Measurements from ENCODE around the gene KIF2C. TPM values are rescaled to one million over a fixed set of nuclear protein-coding genes. Genes with fewer than 3 reads are reported as not detected.

KIF2C gene
- total and polyA plus RNA-seq, 9 of the 15 experiments (the other 6 are each of a cell fraction or from before 2014, with no cell fraction given): 84.9 to 226 (median 169) TPM

- peak in 1 of 2 experiments; percentile 63; a peak in 2 of 4 replicates for TF ChIP-seq ZNF639 (CRISPR knock-in tag; conservative IDR thresholded peaks at IDR 0.05 in 1 of 2, IDR thresholded peaks at IDR 0.05 in 1 of 2)
- no peak for TF ChIP-seq CBX2 (IDR thresholded peaks at IDR 0.05; ENCODE audit: insufficient read depth, low read length, poor library complexity, severe bottlenecking)
- peak; percentile 100 for TF ChIP-seq ERF (CRISPR knock-in tag; IDR thresholded peaks at IDR 0.05)
- TF ChIP-seq ZNF695 (CRISPR knock-in tag; IDR thresholded peaks at IDR 0.05): peak; percentile 99
- TF ChIP-seq TCF15 (CRISPR knock-in tag; IDR thresholded peaks at IDR 0.05): no peak
- TF ChIP-seq KDM4B (IDR thresholded peaks at IDR 0.05; ENCODE audit: borderline replicate concordance in 2 of 2, low read depth in 1 of 2): peak; percentile 95 to 99; a peak in 3 of 4 replicates
- TF ChIP-seq XRCC3 (IDR thresholded peaks at IDR 0.05): no peak; the same call in 1 of the 2 replicates
- peak; percentile 78 for TF ChIP-seq BCL6 (CRISPR knock-in tag; IDR thresholded peaks at IDR 0.05)
- TF ChIP-seq SETDB1 (IDR thresholded peaks at IDR 0.05; ENCODE audit: low read length): no peak
- TF ChIP-seq, protein P1, sequence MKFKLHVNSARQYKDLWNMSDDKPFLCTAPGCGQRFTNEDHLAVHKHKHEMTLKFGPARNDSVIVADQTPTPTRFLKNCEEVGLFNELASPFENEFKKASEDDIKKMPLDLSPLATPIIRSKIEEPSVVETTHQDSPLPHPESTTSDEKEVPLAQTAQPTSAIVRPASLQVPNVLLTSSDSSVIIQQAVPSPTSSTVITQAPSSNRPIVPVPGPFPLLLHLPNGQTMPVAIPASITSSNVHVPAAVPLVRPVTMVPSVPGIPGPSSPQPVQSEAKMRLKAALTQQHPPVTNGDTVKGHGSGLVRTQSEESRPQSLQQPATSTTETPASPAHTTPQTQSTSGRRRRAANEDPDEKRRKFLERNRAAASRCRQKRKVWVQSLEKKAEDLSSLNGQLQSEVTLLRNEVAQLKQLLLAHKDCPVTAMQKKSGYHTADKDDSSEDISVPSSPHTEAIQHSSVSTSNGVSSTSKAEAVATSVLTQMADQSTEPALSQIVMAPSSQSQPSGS (CRISPR knock-in tag; IDR thresholded peaks at IDR 0.05): no peak
- peak; percentile 91 for TF ChIP-seq HDAC3 (IDR thresholded peaks at IDR 0.05; ENCODE audit: borderline replicate concordance, partially characterized antibody)
- no peak for TF ChIP-seq PBX2 (CRISPR knock-in tag; IDR thresholded peaks at IDR 0.05; ENCODE audit: low read depth)
- TF ChIP-seq PBX2 (tag; conservative IDR thresholded peaks at IDR 0.05; ENCODE audit: low read depth): peak; percentile 67; the same call in 1 of the 2 replicates
- peak; percentile 92 for TF ChIP-seq FOXP1 (CRISPR knock-in tag; IDR thresholded peaks at IDR 0.05)
- TF ChIP-seq ID3 (CRISPR knock-in tag; IDR thresholded peaks at IDR 0.05): no peak
- peak; percentile 86 for TF ChIP-seq ID3 (tag; IDR thresholded peaks at IDR 0.05)
- peak; percentile 48 for TF ChIP-seq ZNF239 (CRISPR knock-in tag; IDR thresholded peaks at IDR 0.05)
- TF ChIP-seq GTF2F1 (IDR thresholded peaks at IDR 0.05; ENCODE audit: low read depth, low read length): peak; percentile 100
- TF ChIP-seq FOXA3 (CRISPR knock-in tag; conservative IDR thresholded peaks at IDR 0.05 in 1 of 2, IDR thresholded peaks at IDR 0.05 in 1 of 2): peak; percentile 77 to 80; a peak in 2 of 4 replicates
- peak; percentile 92 for TF ChIP-seq SP1 (CRISPR knock-in tag; IDR thresholded peaks at IDR 0.05)
- peak; percentile 100 for TF ChIP-seq GTF2E2 (tag; IDR thresholded peaks at IDR 0.05)
These were observed 8.7 kb upstream of the KIF2C start, which contains the start of gene RNU5D-1 (continued) for GRCh38 chr1:44730741-44731512.

All from K562 (cell line).